ENCODE measurements around the gene HTRA3. TPM values are rescaled to one million over a fixed set of nuclear protein-coding genes. Genes with fewer than 3 reads are reported as not detected.
A peak's percentile ranks its signal among the peaks of the same experiment; 100 is the strongest.

HTRA3 gene
- total and polyA plus RNA-seq, 8 donors: 0.56 to 15.6 (median 2.7) TPM

- intact Hi-C loops (cut with DNase I): no loop called here
- 75 to 82% methylated on average over 11 to 12 of the region's 12 CpGs for WGBS, 2 donors
Measured at GRCh38 chr4:8332038-8332857, 62.7 kb downstream of the HTRA3 start.

GRCh38 chr4:8332891-8333331 lies 63.4 kb downstream of the HTRA3 start:
- Histone ChIP-seq H3K4me1 (no peaks in the 10 kb centered on the region), H3K4me3 (no peak overlapping the region), H3K9me3 (no peaks in the 10 kb centered on the region), H3K36me3 (no peaks in the 10 kb centered on the region), H3K27ac (no peak overlapping the region), H3K27me3 (no peaks in the 10 kb centered on the region)
- intact Hi-C loops (cut with DNase I): no loop called here
- 67 to 74% methylated on average over 8 of the region's 8 CpGs for WGBS, 2 donors
- TF ChIP-seq CTCF (IDR thresholded peaks at IDR 0.05): no peak
- DNase-seq: peak in 1 of 6 donors; percentile 21
- FAIRE-seq: no peak
- no peak for ATAC-seq

More at GRCh38 chr4:8332038-8332857, 62.7 kb downstream of the HTRA3 start:
- H3K27me3 ChIP-seq: no peaks in the 10 kb centered on the region
- no peaks in the 10 kb centered on the region for H3K9me3 ChIP-seq
- no peak for TF ChIP-seq CTCF (IDR thresholded peaks at IDR 0.05)
- no peak for ATAC-seq
- H3K27ac ChIP-seq: no peak overlapping the region
- FAIRE-seq: no peak
- no peaks in the 10 kb centered on the region for H3K4me1 ChIP-seq
- H3K36me3 ChIP-seq: no peaks in the 10 kb centered on the region
- peak in 1 of 6 donors; percentile 30 for DNase-seq
- H3K4me3 ChIP-seq: no peak overlapping the region

GRCh38 chr4:8333726-8334460 lies 64.3 kb downstream of the HTRA3 start:
- Histone ChIP-seq H3K27me3 (no peaks in the 10 kb centered on the region), H3K36me3 (no peaks in the 10 kb centered on the region), H3K4me1 (no peaks in the 10 kb centered on the region), H3K27ac (no peak overlapping the region), H3K4me3 (no peak overlapping the region), H3K9me3 (no peaks in the 10 kb centered on the region)
- WGBS, 2 donors: 76 to 82% methylated on average over 14 of the region's 14 CpGs
- DNase-seq (peak in 1 of 6 donors; percentile 21), FAIRE-seq (no peak), ATAC-seq (no peak)
- intact Hi-C loops (cut with DNase I): no loop called here
- no peak for TF ChIP-seq CTCF (IDR thresholded peaks at IDR 0.05)

GRCh38 chr4:8334786-8335460 lies 65.4 kb downstream of the HTRA3 start:
- intact Hi-C loops (cut with DNase I): no loop called here
- ATAC-seq (peak in 3 of 4 donors; percentile 54 to 94 (median 76)), DNase-seq (peak in 2 of 6 donors; percentile 18 to 26), FAIRE-seq (no peak)
- TF ChIP-seq CTCF (IDR thresholded peaks at IDR 0.05): no peak
- 24 to 27% methylated on average over 13 of the region's 13 CpGs for WGBS, 2 donors
- Histone ChIP-seq H3K9me3 (no peaks in the 10 kb centered on the region), H3K4me1 (no peaks in the 10 kb centered on the region), H3K36me3 (no peaks in the 10 kb centered on the region), H3K4me3 (no peak overlapping the region), H3K27ac (no peak overlapping the region), H3K27me3 (no peaks in the 10 kb centered on the region)
